Choroid plexus epithelial cell (primary cell): ENCODE measurements around the gene PARD3.

Experiments used
- DNase-seq: peaks from one replicate; pipeline ENCODE4 v3.0.0-alpha.2; 2010; ENCODE audit warnings: low read depth
- H3K4me3 ChIP-seq: 2 replicates; pipeline ENCODE4 v1.5.1; 2011; ENCODE audit warnings: low read depth, mild to moderate bottlenecking, control low read depth, low read length, moderate library complexity
- CTCF ChIP-seq: conservative IDR thresholded peaks from 2 replicates; pipeline ENCODE4 v1.5.1; 2011; ENCODE audit warnings: low read depth, mild to moderate bottlenecking, control low read depth, inconsistent platforms, low read length, moderate library complexity

PARD3 gene

GRCh38 chr10:34486008-34486407, 329.1 kb downstream of the PARD3 start:
- DNase-seq = no peak
- no peak overlapping the region for H3K4me3 ChIP-seq
- TF ChIP-seq CTCF = no peak

GRCh38 chr10:34484164-34484563, 330.9 kb downstream of the PARD3 start:
- no peak for TF ChIP-seq CTCF
- no peak overlapping the region for H3K4me3 ChIP-seq
- no peak for DNase-seq

GRCh38 chr10:34480345-34480744, 334.8 kb downstream of the PARD3 start:
- DNase-seq = no peak
- no peak for TF ChIP-seq CTCF

GRCh38 chr10:34479520-34480179, 335.4 kb downstream of the PARD3 start:
- TF ChIP-seq CTCF = no peak
- no peak overlapping the region for H3K4me3 ChIP-seq
- DNase-seq = no peak

More at GRCh38 chr10:34480345-34480744, 334.8 kb downstream of the PARD3 start:
- no peak overlapping the region for H3K4me3 ChIP-seq

- DNase-seq = no peak
- TF ChIP-seq CTCF = no peak
- no peak overlapping the region for H3K4me3 ChIP-seq
Measured at GRCh38 chr10:34477249-34477648, 337.8 kb downstream of the PARD3 start.

- H3K4me3 ChIP-seq = no peak overlapping the region
- no peak for DNase-seq
- no peak for TF ChIP-seq CTCF
Measured at GRCh38 chr10:34476608-34477007, 338.5 kb downstream of the PARD3 start.

GRCh38 chr10:34475786-34476185, 339.3 kb downstream of the PARD3 start:
- TF ChIP-seq CTCF = no peak
- no peak for DNase-seq
- no peak overlapping the region for H3K4me3 ChIP-seq
